Right atrium auricular region (tissue), 2 donors: ENCODE data around the gene BCAM. TPM values are rescaled to one million over a fixed set of nuclear protein-coding genes. Genes with fewer than 3 reads are reported as not detected.

ENCODE experiments used
- DNase-seq: peaks from one replicate; pipeline ENCODE4 v3.0.0-alpha.2; 2019; ENCODE audit warnings: low spot score
- H3K27ac ChIP-seq, 2 donors: fragments of 200-600 bp; sonication (generic); 1 replicate in 1 of 2; 2 replicates in 1 of 2; pipeline ENCODE4 v1.5.1; 2016 to 2019
- H3K27me3 ChIP-seq, 2 donors: fragments of 200-600 bp; sonication (generic); one replicate each; pipeline versions ENCODE4 v1.5.1 to v1.6.0; 2017 to 2019
- H3K36me3 ChIP-seq: fragments of 200-600 bp; sonication (generic); one replicate; pipeline ENCODE4 v1.5.1; 2016
- H3K4me1 ChIP-seq, 2 donors: fragments of 200-600 bp; sonication (generic); one replicate each; pipeline versions ENCODE4 v1.5.1 to v1.6.0; 2017 to 2019
- H3K4me3 ChIP-seq, 2 donors: fragments of 200-600 bp; sonication (generic); 1 replicate in 1 of 2; 2 replicates in 1 of 2; pipeline ENCODE4 v1.5.1; 2017 to 2019; ENCODE audit warnings: mild to moderate bottlenecking in 1 of 2, moderate library complexity in 1 of 2
- H3K9me3 ChIP-seq, 2 donors: fragments of 200-600 bp; sonication (generic); one replicate each; pipeline ENCODE4 v1.5.1; 2019
- CTCF ChIP-seq, 2 donors: fragments of 200-600 bp; sonication (generic); IDR thresholded peaks; one replicate each; pipeline ENCODE4 v1.5.1; 2019; ENCODE audit warnings: antibody characterized with exemption in 2 of 2
- total RNA-seq, 2 donors: library from RNA; depleted of rRNA; stranded (reverse); fragments of >200 nt; gene quantifications; one replicate each; pipeline ENCODE4 v1.1.0, GENCODE V29; 2016

BCAM gene
- total RNA-seq, 2 donors from 2014 or later, result 82.1 to 102 TPM

GRCh38 chr19:44818466-44819031 is 9.6 kb downstream of the BCAM start:
- peaks cover 0 to 31% of the 10 kb centered on the region in 2 donors for H3K4me1 ChIP-seq
- H3K27me3 ChIP-seq, result no peaks in the 10 kb centered on the region
- H3K9me3 ChIP-seq, result no peaks in the 10 kb centered on the region
- no peak overlapping the region for H3K4me3 ChIP-seq
- no peak for TF ChIP-seq CTCF (IDR thresholded peaks at IDR 0.05)
- no peak overlapping the region for H3K27ac ChIP-seq
- no peak for DNase-seq
- peaks cover 19% of the 10 kb centered on the region for H3K36me3 ChIP-seq

- DNase-seq, result no peak
- Histone ChIP-seq H3K36me3 (peaks cover 11% of the 10 kb centered on the region), H3K4me3 (no peak overlapping the region), H3K27ac (no peak overlapping the region), H3K4me1 (peaks cover 0 to 31% of the 10 kb centered on the region in 2 donors), H3K9me3 (no peaks in the 10 kb centered on the region), H3K27me3 (no peaks in the 10 kb centered on the region)
- TF ChIP-seq CTCF (IDR thresholded peaks at IDR 0.05), result no peak
These were observed 10.4 kb downstream of the BCAM start for GRCh38 chr19:44819246-44819832.

GRCh38 chr19:44820648-44821609 is 12.0 kb downstream of the BCAM start:
- peak; percentile 70 for DNase-seq
- Histone ChIP-seq H3K27ac (peak overlapping the region; percentile 68 to 81), H3K4me3 (peak overlapping the region in 1 of 2 donors; percentile 31), H3K4me1 (peaks cover 0 to 31% of the 10 kb centered on the region in 2 donors), H3K36me3 (no peaks in the 10 kb centered on the region), H3K27me3 (no peaks in the 10 kb centered on the region), H3K9me3 (no peaks in the 10 kb centered on the region)
- no peak for TF ChIP-seq CTCF (IDR thresholded peaks at IDR 0.05)

GRCh38 chr19:44822177-44822576 is 13.3 kb downstream of the BCAM start:
- H3K27ac ChIP-seq, result peak overlapping the region; percentile 68 to 81
- TF ChIP-seq CTCF (IDR thresholded peaks at IDR 0.05), result no peak
- H3K36me3 ChIP-seq, result no peaks in the 10 kb centered on the region
- peaks cover 0 to 31% of the 10 kb centered on the region in 2 donors for H3K4me1 ChIP-seq
- H3K9me3 ChIP-seq, result no peaks in the 10 kb centered on the region
- no peaks in the 10 kb centered on the region for H3K27me3 ChIP-seq
- H3K4me3 ChIP-seq, result no peak overlapping the region
- DNase-seq, result no peak

GRCh38 chr19:44822670-44823372 is 13.9 kb downstream of the BCAM start:
- no peaks in the 10 kb centered on the region for H3K9me3 ChIP-seq

More at GRCh38 chr19:44822670-44823372, 13.9 kb downstream of the BCAM start:
- peaks cover 0 to 31% of the 10 kb centered on the region in 2 donors for H3K4me1 ChIP-seq
- no peaks in the 10 kb centered on the region for H3K27me3 ChIP-seq
- DNase-seq, result no peak
- H3K27ac ChIP-seq, result peak overlapping the region in 1 of 2 donors; percentile 81
- no peaks in the 10 kb centered on the region for H3K36me3 ChIP-seq
- TF ChIP-seq CTCF (IDR thresholded peaks at IDR 0.05), result no peak
- no peak overlapping the region for H3K4me3 ChIP-seq
